GM19023 (cell line): Measurements from ENCODE around the gene SALL2.

ENCODE experiments used
- ATAC-seq: cut with Tn5 transposase; IDR thresholded peaks from one replicate; pipeline ENCODE4 v1.9.1; 2021; ENCODE audit warnings: mild to moderate bottlenecking, moderate library complexity; ENCODE audit not compliant: unreplicated experiment

SALL2 gene

GRCh38 chr14:21494902-21495762 lies 31.0 kb downstream of the SALL2 start:
- ATAC-seq, result no peak

GRCh38 chr14:21486640-21487087 lies 39.5 kb downstream of the SALL2 start:
- ATAC-seq, result no peak

GRCh38 chr14:21476925-21477681 lies 49.0 kb downstream of the SALL2 start, which contains the start of the genes RAB2B and TOX4:
TSS of gene RAB2B (minus strand) at chr14:21476959. CDS start at chr14:21476872, 87 bp downstream.
TSS of gene TOX4 (plus strand) at chr14:21477195. CDS start at chr14:21477279, 84 bp downstream.
- ATAC-seq, result peak; percentile 100

GRCh38 chr14:21476523-21476924 lies 49.6 kb downstream of the SALL2 start:
- no peak for ATAC-seq

- ATAC-seq, result no peak
These were observed 50.2 kb downstream of the SALL2 start for GRCh38 chr14:21475767-21476522.
